Measurements from ENCODE around the gene BIN1.

The BIN1 gene

GRCh38 chr2:127115471-127116199 lies 8.7 kb upstream of the BIN1 start:
- Histone ChIP-seq H3K9me3 (replicated peaks; ENCODE audit: low read length) (no peaks in the 10 kb centered on the region), H3K4me1 (ENCODE audit: control insufficient read depth, insufficient read depth, low read length) (no peaks in the 10 kb centered on the region), H3K4me3 (ENCODE audit: low read length) (no peak overlapping the region), H3K27me3 (ENCODE audit: control insufficient read depth, insufficient read depth, low read length) (no peaks in the 10 kb centered on the region), H3K9ac (ENCODE audit: low read depth, low read length) (no peak overlapping the region), H3K4me2 (ENCODE audit: low read length) (no peak overlapping the region), H3K36me3 (ENCODE audit: insufficient read depth, low read length) (no peaks in the 10 kb centered on the region)

DNA sequence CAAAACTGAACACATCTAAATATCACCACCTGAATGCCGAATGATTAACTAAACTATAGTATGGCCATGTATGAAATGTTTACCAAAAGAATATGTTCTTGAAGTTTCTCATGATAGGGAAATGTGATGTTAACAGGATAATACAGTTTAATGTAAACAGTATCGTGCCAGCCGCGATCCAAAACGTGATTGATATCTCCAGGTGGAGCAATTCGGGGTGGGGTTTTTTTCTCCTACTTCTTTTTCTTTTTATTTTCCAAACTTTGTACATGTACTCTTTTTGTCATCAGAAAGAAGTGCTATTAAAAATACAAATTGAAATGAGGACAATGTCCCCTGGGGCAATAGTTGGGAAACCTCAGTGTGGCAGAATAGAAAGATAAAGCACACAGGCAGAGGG lies 4.0 kb upstream of the BIN1 start:
- no peak overlapping the region for H3K4me3 ChIP-seq (ENCODE audit: low read length)
- no peak overlapping the region for H3K4me2 ChIP-seq (ENCODE audit: low read length)
- H3K4me1 ChIP-seq (ENCODE audit: control insufficient read depth, insufficient read depth, low read length), result peaks cover 15% of the 10 kb centered on the region
- H3K27me3 ChIP-seq (ENCODE audit: control insufficient read depth, insufficient read depth, low read length), result no peaks in the 10 kb centered on the region
- no peaks in the 10 kb centered on the region for H3K9me3 ChIP-seq (replicated peaks; ENCODE audit: low read length)
- H3K36me3 ChIP-seq (ENCODE audit: insufficient read depth, low read length), result no peaks in the 10 kb centered on the region
- H3K9ac ChIP-seq (ENCODE audit: low read depth, low read length), result no peak overlapping the region

GRCh38 chr2:127108090-127108523 lies 1.2 kb upstream of the BIN1 start:
- no peak overlapping the region for H3K4me3 ChIP-seq (ENCODE audit: low read length)
- no peak overlapping the region for H3K9ac ChIP-seq (ENCODE audit: low read depth, low read length)
- H3K36me3 ChIP-seq (ENCODE audit: insufficient read depth, low read length), result peaks cover 9% of the 10 kb centered on the region

GRCh38 chr2:127107622-127107999 lies 657 bp upstream of the BIN1 start:
- Histone ChIP-seq H3K4me2 (ENCODE audit: low read length) (peak overlapping the region; percentile 87), H3K4me1 (ENCODE audit: control insufficient read depth, insufficient read depth, low read length) (peaks cover 42% of the 10 kb centered on the region), H3K9ac (ENCODE audit: low read depth, low read length) (peak overlapping the region; percentile 98), H3K4me3 (ENCODE audit: low read length) (peak overlapping the region; percentile 92), H3K36me3 (ENCODE audit: insufficient read depth, low read length) (peaks cover 9% of the 10 kb centered on the region), H3K27me3 (ENCODE audit: control insufficient read depth, insufficient read depth, low read length) (no peaks in the 10 kb centered on the region), H3K9me3 (replicated peaks; ENCODE audit: low read length) (no peaks in the 10 kb centered on the region)

More at GRCh38 chr2:127108090-127108523, 1.2 kb upstream of the BIN1 start:
- Histone ChIP-seq H3K4me1 (ENCODE audit: control insufficient read depth, insufficient read depth, low read length) (peaks cover 37% of the 10 kb centered on the region), H3K9me3 (replicated peaks; ENCODE audit: low read length) (no peaks in the 10 kb centered on the region), H3K27me3 (ENCODE audit: control insufficient read depth, insufficient read depth, low read length) (no peaks in the 10 kb centered on the region), H3K4me2 (ENCODE audit: low read length) (peak overlapping the region; percentile 87)

GRCh38 chr2:127106457-127106990 lies 430 bp downstream of the BIN1 start:
- Histone ChIP-seq H3K9ac (ENCODE audit: low read depth, low read length) (peak overlapping the region; percentile 98), H3K4me1 (ENCODE audit: control insufficient read depth, insufficient read depth, low read length) (peaks cover 52% of the 10 kb centered on the region), H3K4me3 (ENCODE audit: low read length) (peak overlapping the region; percentile 92), H3K4me2 (ENCODE audit: low read length) (peak overlapping the region; percentile 87), H3K36me3 (ENCODE audit: insufficient read depth, low read length) (peaks cover 16% of the 10 kb centered on the region), H3K27me3 (ENCODE audit: control insufficient read depth, insufficient read depth, low read length) (no peaks in the 10 kb centered on the region), H3K9me3 (replicated peaks; ENCODE audit: low read length) (no peaks in the 10 kb centered on the region)

DNA sequence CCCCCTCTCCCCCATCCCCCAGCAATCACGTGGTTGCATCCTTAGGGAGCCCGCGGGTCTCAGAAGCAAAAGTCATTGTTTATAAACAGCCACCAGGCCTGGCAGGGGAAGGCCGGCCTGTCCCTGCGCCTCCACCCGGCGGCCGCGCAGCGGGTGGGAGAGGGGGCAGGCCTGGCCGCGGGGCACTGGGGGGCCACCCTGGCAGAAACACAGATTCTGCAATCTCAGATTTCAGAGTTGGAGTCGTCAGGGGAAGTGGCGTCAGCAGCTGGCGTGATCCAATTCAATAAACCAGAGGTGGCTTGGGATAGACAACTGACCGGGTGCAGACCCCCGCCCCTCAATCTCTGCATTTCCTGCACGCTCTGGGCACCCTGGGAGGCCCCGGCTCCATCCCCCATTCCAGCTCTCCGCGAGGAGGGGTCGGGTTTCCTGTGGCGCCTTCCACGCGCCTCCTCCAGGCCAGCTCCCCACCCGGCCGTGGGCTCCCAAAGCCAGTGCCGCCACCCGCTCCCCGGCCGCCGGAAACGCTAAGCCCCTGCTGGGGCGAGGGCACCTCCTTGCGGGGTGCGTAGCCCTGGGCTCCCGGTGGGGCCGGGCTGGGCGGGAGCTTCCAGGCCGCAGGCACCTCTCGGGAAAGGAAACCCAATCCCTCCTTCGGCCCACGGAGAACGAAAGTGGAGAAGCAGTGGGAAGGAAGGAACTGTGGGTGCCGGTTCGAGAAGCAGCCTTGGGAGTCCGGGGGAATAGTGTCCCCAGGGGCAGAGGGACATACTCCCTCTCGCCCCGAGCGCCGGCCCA lies 1.1 kb downstream of the BIN1 start:
- H3K4me2 ChIP-seq (ENCODE audit: low read length), result peak overlapping the region; percentile 87
- H3K36me3 ChIP-seq (ENCODE audit: insufficient read depth, low read length), result peaks cover 16% of the 10 kb centered on the region
- H3K4me3 ChIP-seq (ENCODE audit: low read length), result peak overlapping the region; percentile 92
- peak overlapping the region; percentile 98 for H3K9ac ChIP-seq (ENCODE audit: low read depth, low read length)
- H3K27me3 ChIP-seq (ENCODE audit: control insufficient read depth, insufficient read depth, low read length), result no peaks in the 10 kb centered on the region
- peaks cover 59% of the 10 kb centered on the region for H3K4me1 ChIP-seq (ENCODE audit: control insufficient read depth, insufficient read depth, low read length)
- H3K9me3 ChIP-seq (replicated peaks; ENCODE audit: low read length), result no peaks in the 10 kb centered on the region

DNA sequence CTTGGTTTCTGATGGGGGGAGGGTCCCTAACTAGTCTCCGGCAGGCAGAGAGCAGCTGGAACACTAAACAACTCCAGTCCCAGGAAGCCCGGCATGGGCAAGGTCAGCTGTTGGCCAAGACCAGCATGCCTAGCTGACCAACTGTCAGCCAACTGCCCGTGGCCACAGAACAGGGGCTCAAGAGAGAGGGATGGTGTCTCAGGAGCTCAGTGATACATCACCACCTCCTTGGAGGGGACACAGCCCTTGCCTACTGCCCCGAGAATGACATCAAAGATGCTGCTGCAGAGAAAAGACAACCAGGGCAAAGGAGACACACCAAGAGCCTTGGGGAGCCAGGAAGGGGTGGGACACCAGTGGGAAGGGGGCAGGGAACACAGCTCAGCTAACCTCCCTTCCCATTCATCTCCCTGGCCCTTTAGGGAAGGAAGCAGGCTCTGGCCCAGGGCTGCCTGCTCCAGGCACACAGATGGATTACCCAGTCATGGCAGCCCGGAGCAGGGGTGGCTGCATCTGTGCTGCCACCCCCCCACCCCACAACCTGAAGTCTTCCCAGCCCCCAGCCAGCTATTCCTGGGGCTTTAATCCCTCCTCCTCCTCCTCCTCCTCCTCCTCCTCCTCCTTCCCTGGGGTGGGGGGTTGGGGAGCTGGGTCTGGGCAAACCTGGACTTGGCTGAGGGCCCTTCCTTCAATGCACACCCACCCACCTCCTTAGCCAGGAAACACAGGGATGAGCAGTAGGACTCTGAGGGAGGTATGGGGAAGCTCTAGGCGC lies 1.9 kb downstream of the BIN1 start:
- Histone ChIP-seq H3K9ac (ENCODE audit: low read depth, low read length) (peak overlapping the region; percentile 98), H3K4me1 (ENCODE audit: control insufficient read depth, insufficient read depth, low read length) (peaks cover 59% of the 10 kb centered on the region), H3K9me3 (replicated peaks; ENCODE audit: low read length) (no peaks in the 10 kb centered on the region), H3K27me3 (ENCODE audit: control insufficient read depth, insufficient read depth, low read length) (no peaks in the 10 kb centered on the region), H3K36me3 (ENCODE audit: insufficient read depth, low read length) (peaks cover 16% of the 10 kb centered on the region), H3K4me2 (ENCODE audit: low read length) (peak overlapping the region; percentile 87), H3K4me3 (ENCODE audit: low read length) (peak overlapping the region; percentile 92)

DNA sequence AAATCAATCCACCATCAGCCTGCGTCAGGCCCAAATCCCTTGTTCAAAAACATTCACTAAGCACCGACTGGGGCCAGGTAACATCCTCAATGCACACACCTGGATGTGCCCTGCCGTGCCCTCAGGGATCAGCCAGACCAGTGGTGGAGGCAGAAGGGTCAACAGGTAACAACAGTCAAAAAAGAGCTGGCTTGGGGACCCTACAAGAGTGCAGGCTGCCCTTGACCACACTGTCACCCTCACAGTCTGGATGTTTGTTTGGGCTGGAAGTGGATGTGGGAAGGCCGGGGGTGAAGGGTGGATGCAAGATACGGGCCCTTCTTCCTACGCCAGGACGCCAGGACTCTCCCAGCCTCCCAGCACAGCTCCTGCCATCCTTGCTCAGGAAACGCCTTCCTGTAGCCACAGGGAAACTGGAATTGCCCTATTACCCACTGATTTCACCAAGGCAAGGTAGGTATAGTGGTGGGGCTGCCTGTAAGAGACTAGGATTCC lies 2.7 kb downstream of the BIN1 start:
- no peaks in the 10 kb centered on the region for H3K27me3 ChIP-seq (ENCODE audit: control insufficient read depth, insufficient read depth, low read length)
- peaks cover 16% of the 10 kb centered on the region for H3K36me3 ChIP-seq (ENCODE audit: insufficient read depth, low read length)

DNA sequence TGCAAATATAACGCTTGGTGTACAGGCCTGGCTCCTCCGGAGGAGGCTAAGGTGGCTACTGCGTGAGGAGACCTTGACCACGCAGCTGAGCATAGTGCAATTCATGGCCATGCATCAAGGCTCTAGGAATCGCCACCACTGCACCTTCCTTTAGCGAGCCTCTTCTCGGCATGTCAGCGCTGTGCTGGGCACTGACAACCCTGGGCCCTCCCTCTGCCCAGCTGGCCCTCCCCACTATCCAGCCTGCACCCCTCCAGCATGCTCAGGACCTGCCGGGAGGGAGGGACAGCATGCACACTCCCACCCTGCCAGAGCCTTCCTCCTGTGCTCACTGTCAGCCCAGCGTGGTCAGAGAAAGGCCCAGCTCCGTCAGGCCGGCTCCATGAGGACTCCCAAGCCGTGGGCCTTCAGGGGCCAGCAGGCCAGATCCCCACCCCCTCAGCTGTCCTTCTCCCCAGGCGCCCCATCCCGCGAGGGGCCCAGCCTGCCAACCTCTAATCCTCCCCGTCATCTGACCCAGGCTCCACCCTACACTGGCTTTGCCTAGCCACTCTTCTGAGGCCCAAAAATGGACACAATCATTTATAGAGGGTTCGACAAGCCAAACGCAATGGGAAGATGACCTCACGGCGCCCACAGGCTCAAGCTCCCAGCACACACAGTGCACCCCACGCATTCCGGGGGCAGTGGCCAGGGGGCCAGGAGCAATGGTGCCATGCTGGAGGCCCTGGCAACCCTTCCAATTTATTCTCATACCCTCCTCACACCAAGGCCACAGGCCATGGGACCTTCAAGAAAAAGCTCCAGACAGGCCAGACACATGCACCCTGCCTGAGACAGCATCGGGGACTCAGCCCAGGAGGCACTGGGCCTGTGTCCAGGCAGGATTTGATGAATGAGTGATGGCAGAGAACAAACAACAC lies 3.5 kb downstream of the BIN1 start:
- H3K9ac ChIP-seq (ENCODE audit: low read depth, low read length), result peak overlapping the region; percentile 98
- no peaks in the 10 kb centered on the region for H3K27me3 ChIP-seq (ENCODE audit: control insufficient read depth, insufficient read depth, low read length)
- peak overlapping the region; percentile 92 for H3K4me3 ChIP-seq (ENCODE audit: low read length)
- no peaks in the 10 kb centered on the region for H3K9me3 ChIP-seq (replicated peaks; ENCODE audit: low read length)
- peaks cover 16% of the 10 kb centered on the region for H3K36me3 ChIP-seq (ENCODE audit: insufficient read depth, low read length)
- peak overlapping the region; percentile 87 for H3K4me2 ChIP-seq (ENCODE audit: low read length)
- H3K4me1 ChIP-seq (ENCODE audit: control insufficient read depth, insufficient read depth, low read length), result peaks cover 53% of the 10 kb centered on the region

More for the DNA sequence above, 2.7 kb downstream of the BIN1 start:
- Histone ChIP-seq H3K4me2 (ENCODE audit: low read length) (peak overlapping the region; percentile 87), H3K4me1 (ENCODE audit: control insufficient read depth, insufficient read depth, low read length) (peaks cover 55% of the 10 kb centered on the region), H3K9me3 (replicated peaks; ENCODE audit: low read length) (no peaks in the 10 kb centered on the region), H3K4me3 (ENCODE audit: low read length) (peak overlapping the region; percentile 92), H3K9ac (ENCODE audit: low read depth, low read length) (peak overlapping the region; percentile 98)

DNA sequence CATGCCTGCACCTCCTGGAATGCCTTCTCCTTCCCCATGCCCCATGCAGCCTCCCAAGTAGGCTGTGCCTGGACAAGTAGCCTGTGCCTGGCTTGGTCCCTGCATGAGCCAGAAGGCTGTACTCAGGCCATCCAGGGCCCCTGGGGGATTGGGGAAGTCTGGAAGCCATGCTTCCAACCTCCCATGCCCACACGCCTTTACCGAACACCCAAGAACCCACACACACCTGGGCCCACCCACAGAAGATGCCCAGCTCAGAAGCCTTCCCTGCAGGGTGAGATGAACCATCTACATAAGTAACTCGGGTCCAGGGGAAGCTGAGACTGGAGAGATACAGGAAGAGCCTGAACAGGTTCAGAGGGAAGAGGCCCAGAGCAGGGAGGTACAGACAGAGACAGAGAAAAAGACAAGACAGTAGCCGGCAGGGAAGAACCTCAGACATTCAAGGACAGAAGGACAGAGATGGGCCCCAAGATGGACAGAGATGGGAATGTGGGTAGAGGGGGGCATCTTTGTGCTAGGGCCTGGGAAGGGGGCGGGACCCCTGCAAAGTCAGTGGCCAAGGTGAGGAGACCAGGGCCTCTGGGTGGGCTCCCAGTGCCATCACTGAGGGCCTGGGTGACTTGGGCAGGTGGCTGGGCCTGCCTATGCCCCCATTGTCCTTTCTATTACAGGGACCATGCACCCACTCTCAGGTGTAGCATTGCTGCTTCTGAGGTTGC lies 4.3 kb downstream of the BIN1 start:
- Histone ChIP-seq H3K4me1 (ENCODE audit: control insufficient read depth, insufficient read depth, low read length) (peaks cover 55% of the 10 kb centered on the region), H3K9me3 (replicated peaks; ENCODE audit: low read length) (no peaks in the 10 kb centered on the region), H3K9ac (ENCODE audit: low read depth, low read length) (peak overlapping the region; percentile 14), H3K27me3 (ENCODE audit: control insufficient read depth, insufficient read depth, low read length) (no peaks in the 10 kb centered on the region), H3K4me3 (ENCODE audit: low read length) (no peak overlapping the region), H3K4me2 (ENCODE audit: low read length) (peak overlapping the region; percentile 87), H3K36me3 (ENCODE audit: insufficient read depth, low read length) (peaks cover 16% of the 10 kb centered on the region)
